Measurements from ENCODE around the gene PRELID1.
A peak's percentile ranks its signal among the peaks of the same experiment; 100 is the strongest.
"Not testable (repeated sequence)": the region's sequence is repeated elsewhere in the genome, so short reads cannot be mapped to it uniquely, and the experiment has no call there.

Gene PRELID1

GRCh38 chr5:177300236-177300880 is 3.2 kb upstream of the PRELID1 start:
- DNase-seq, result peak; percentile 78 to 79

DNA sequence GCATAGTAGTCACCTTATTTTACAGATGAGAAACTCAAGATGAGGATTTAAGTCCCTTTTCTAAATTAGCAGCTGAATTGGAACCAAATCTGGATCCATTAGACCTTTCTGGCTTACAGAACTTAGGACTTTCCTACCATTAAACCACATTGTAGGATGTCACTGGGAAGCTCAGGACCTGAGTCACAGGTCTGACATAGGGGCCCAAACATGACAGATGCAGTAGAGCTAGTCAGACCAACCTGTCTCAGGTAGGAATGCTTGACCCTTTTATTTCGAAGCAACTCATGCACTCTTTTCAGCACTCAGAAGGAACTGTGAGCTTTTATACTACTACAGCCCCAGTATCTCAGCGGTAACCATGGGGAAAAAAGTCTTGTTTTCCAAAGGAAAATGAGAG is 2.6 kb upstream of the PRELID1 start:
- no peak for DNase-seq

DNA sequence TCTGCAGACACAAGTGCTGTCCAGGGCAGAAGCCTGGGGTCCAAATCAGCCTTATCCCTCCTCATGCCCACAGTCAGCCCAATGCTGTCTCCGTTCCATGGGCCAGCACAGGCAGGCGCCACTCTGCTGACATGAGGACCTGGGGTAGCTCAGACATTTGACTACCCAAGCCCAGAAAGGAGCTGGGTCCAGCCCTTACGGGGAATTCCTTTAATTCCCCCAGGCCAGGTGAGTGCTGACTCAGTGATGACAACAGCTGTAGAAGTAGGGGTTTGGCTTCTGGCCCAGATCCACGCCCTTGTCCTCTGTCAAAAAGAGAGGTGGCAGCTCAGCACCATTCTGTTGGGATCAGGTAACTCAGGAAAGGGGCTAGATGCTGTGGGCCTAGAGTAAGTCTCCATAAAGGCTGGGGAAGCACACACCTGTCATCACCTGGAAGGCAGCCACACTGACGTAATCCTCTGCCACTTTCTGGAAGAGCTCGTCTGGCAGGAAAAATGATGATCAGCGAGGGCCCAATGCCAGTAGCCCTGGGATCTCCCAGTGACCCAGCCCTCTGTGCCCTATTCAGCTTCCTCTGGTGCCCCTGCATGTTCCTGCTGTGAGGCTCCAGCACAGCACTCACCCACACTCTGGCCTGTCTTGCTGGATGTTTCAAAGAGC is 2.0 kb upstream of the PRELID1 start:
- peak in 1 of 2 donors; percentile 11 for DNase-seq

GRCh38 chr5:177302354-177303110 is 1.1 kb upstream of the PRELID1 start:
- DNase-seq, result no peak

GRCh38 chr5:177303925-177304391 is 359 bp downstream of the PRELID1 start:
- DNase-seq, result no peak

GRCh38 chr5:177304392-177305119 is 957 bp downstream of the PRELID1 start:
- DNase-seq, result peak in 1 of 2 donors; percentile 20

GRCh38 chr5:177306103-177306640 is 2.6 kb downstream of the PRELID1 start:
- not testable (repeated sequence) for DNase-seq

DNA sequence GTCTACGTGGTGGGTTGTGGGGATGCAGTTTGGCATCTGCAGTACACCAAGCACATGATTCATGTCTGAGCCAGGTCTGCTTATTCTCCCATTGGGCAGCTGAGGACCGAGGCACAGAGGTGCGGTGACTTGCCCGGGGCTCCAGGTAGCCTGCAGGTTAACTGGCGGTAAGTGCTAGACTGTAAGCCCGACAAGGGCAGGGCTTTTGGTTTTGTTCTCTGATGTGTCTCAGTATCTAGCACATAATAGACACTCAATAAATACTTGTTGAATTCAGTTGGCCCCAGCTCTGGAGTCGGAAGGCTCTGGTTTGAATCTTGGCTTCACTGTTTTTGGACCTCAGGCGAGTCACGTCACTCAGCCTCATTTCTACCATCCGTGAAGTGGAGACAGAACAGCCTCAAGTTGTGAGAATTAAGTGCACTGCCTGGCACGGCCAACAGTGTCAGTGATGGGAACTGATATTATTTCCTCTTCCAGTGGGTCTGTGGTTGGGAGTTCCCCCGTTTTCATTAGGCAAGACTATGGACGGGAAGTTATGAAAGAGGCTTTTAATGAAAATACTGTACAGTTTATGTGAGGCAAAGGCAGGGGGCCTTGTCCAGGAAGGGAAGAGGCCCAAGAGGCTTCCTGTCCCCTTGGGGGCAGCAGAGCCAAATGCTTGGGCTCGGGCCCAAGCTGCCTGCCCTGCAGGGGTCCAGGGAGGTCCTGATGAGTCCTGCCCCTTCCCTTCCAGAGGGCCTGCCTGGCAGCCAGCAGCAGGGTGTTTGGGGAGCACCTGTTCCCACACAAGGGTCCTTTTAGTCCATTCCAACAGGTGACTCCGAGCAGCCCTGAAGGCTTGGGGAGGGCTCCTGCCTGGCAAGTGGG is 3.3 kb downstream of the PRELID1 start:
- DNase-seq, result peak; percentile 46 to 64

DNA sequence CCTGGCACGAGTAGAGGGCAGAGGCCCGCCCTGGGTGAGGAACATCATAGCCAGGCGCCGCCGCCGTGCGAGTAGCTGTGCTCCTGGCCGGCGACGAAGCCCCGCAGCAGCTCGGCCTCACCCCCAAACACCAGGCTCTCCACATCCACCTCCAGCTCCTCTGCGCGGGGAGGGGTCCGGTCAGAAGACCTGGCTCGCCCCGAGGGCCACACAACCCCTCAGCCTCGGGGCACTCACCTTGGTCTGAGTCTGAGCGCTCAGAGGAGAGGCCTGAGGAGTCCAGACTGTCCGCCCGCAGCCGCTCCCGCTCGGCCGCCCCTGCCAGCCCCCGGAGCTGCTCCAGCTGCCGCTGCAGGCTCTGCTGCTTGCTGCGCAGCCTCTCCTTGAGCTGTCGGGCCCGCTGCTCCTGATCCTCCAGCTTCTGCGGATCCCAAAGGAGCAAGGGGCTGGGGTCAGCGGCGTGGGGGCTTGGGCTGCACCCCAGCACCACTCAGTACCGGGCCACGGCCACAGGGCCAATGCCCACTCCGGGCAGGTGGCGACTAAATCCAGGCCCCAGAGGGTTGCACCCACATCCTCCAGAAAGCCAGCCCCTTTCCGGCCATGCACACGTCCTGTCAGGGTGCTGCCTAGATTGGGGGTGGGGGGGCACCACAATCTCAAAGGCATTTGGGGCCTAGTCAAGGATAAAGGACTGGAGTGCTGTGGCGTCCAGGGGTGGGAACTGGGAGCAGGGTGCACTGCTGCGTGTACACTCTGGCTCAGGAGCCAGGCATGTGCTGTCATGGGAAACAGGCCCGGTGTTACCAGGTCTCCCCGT is 4.2 kb downstream of the PRELID1 start:
- DNase-seq, result no peak

- no peak for DNase-seq
These were observed 5.1 kb downstream of the PRELID1 start for GRCh38 chr5:177308740-177309139.

- peak; percentile 77 to 79 for DNase-seq
These were observed 6.0 kb downstream of the PRELID1 start for GRCh38 chr5:177309351-177310191.

GRCh38 chr5:177310332-177310731 is 6.7 kb downstream of the PRELID1 start:
- DNase-seq, result no peak

DNA sequence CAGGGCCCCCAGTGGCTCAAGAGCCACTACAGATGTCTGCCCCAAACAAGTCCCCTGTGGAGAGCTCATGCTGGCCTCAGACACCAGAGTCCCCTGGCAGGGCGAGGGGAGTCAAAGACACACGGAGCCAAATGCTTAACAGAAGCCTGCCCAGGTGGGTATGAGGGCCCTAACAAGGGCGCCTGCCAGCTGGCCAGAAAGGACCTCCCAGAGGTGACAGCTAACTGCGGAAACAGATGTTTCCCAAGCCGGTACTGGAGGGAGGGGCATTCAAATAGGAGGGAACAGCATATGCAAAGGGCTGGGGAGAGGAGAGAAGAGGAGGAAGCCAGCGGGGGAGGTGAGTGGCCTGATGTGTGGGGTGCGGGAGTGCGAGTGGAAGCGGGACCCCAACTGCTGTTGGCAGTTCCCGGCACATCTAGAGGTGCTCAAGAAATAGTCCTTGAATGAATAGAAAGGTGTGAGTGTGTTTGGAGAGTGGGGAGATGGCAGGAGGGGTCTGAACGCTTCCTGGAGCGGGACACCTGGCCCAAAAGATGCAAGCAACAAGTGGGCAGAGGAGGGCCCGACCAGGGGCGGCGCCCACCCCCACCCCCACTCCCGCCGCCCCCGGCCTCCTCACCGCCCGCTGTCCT is 7.3 kb downstream of the PRELID1 start:
- DNase-seq, result peak; percentile 34 to 51

DNA sequence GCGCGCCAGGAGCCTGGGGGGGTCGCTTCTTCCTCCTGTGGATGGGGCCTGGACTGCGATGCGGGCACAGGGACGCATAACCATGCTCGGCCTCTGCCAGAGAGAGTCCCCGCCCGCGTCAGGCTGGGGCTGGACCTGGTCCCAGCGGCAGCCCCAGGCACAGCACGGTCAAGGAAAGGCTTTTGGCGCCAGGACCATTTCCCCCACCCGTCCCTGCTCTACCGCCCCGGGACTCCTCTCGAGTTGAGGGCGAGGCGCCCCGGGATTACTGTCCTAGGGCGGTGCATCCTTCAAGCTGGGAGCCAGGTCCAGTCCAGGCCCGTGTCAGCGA is 7.8 kb downstream of the PRELID1 start:
- DNase-seq, result no peak

DNA sequence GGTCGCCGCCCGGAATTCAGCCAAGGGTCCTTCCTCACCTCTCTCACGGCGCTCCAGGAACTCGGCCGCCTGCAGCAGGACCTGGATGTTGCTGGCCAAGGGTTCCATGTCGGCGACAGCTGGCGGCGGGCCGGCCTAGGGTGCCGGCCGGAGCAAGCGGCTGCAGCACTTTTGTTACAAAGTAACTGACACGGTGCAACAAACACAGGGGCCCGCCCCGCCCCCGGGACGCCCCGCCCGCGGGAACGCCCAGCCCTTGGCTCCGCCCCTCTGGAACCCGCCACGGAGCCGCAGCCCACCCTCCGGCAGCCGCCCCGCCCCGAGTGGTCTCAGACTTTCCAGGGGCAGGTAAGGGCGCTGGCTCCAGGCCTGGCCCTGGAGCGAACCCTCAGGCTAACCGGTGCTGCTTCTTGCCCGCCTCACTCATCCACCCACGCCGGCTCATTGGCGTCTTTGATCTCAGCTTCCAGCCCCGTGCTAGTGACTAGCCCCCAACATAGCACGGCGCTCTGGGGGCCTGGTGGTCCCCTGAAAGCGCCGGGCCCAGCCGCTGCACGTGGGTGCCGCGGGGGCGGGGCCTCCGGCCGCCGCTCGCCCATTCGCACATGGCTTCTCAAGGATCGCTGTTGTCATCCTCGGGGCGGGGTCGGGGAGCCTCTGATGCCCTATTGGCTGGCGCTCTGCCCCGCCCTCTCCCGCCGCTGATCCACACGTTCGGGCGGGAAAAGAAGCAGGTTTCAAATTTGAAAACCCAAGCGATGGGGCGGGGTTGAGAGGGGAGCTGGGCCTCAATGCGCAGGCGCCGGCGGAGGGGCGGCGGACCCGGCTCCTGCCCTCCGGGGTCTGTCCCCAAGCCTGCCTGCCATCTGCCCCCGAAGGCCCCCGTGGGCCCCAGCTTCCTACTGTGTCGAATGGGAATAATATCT is 8.4 kb downstream of the PRELID1 start, which contains the start of gene MXD3:
MXD3 (minus strand) TSS at position 176 of the 926 bp plus-strand sequence; CDS start at position 108, 68 bp downstream.
- DNase-seq, result peak; percentile 96

GRCh38 chr5:177312649-177313181 is 9.1 kb downstream of the PRELID1 start:
- DNase-seq, result peak in 1 of 2 donors; percentile 30

DNA sequence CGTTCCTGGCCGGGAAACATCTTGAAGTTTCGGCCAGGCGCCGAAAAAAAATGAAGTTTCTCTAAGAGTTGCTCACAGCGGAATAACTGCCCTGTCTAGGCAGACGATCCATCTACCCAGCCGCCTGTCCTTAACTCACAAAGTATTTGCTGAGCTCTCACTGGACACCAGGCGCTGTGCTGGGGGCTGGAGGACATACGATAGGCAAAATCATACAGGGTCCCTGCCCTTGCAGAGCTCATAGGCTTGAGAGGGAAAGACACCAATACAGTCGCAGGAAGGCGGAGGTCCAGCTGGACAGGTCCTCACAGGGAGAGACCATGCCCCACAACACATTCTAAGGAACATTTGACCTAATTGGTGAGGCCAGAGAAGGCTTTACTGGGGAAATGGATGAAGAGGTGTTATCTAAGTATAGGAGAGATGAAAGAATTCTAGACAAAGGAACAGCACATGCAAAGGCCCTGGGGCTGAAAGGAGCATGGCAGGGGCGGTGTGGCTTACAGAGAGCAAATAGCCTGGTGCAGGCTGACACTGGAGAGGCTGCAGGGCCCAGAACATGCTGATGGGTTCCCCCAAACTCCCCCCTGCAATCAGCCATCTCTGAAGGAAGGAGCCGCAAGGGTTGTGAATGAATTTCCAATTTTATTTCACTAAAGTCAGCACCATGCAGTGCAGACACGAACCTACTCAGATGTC is 10.1 kb downstream of the PRELID1 start:
- DNase-seq, result no peak

Measured in CD4-positive, alpha-beta T cell treated with Interleukin-4 for 1 hour (primary cell).